Trophoblast cell (in vitro differentiated cells and primary cell): Measurements from ENCODE around the gene TMEM259.
A peak's percentile ranks its signal among the peaks of the same experiment; 100 is the strongest.

Source experiments
- DNase-seq, 2 donors: peaks; one replicate each; pipeline ENCODE4 v3.0.0-alpha.2; 2016
- H2AFZ ChIP-seq: 2 replicates; pipeline ENCODE4 v1.6.1; 2013; ENCODE audit warnings: low read length, moderate library complexity, mild to moderate bottlenecking; ENCODE audit not compliant: insufficient read depth, poor library complexity
- H2AK5ac ChIP-seq: 2 replicates; pipeline ENCODE4 v1.6.1; 2013; ENCODE audit warnings: mild to moderate bottlenecking, low read length
- H2BK120ac ChIP-seq: 2 replicates; pipeline ENCODE4 v1.6.1; 2013; ENCODE audit warnings: low read length, mild to moderate bottlenecking, moderate library complexity; ENCODE audit not compliant: insufficient read depth, poor library complexity
- H2BK12ac ChIP-seq: 2 replicates; pipeline ENCODE4 v1.6.1; 2013; ENCODE audit warnings: mild to moderate bottlenecking, low read length, moderate library complexity
- H2BK5ac ChIP-seq: 2 replicates; pipeline ENCODE4 v1.6.1; 2013; ENCODE audit warnings: low read length, low read depth, moderate library complexity, mild to moderate bottlenecking; ENCODE audit not compliant: poor library complexity
- H3K14ac ChIP-seq: 2 replicates; pipeline ENCODE4 v1.6.1; 2013; ENCODE audit warnings: mild to moderate bottlenecking, low read length
- H3K18ac ChIP-seq: 2 replicates; pipeline ENCODE4 v1.6.1; 2013; ENCODE audit warnings: mild to moderate bottlenecking, low read length
- H3K23ac ChIP-seq: 2 replicates; pipeline ENCODE4 v1.6.1; 2013; ENCODE audit warnings: low read length
- H3K27ac ChIP-seq: 2 replicates; pipeline ENCODE4 v1.5.1; 2013; ENCODE audit warnings: low read depth, mild to moderate bottlenecking, inconsistent platforms, low read length, moderate library complexity
- H3K27me3 ChIP-seq: 2 replicates; pipeline ENCODE4 v1.6.1; 2013; ENCODE audit warnings: inconsistent platforms, mild to moderate bottlenecking, low read length, moderate library complexity; ENCODE audit not compliant: insufficient read depth
- H3K36me3 ChIP-seq, 2 experiments: 1 replicate in 1 of 2; 2 replicates in 1 of 2; pipeline ENCODE4 v1.6.1; 2013; ENCODE audit warnings: low read length in 2 of 2, mild to moderate bottlenecking in 2 of 2, moderate library complexity in 1 of 2; ENCODE audit not compliant: insufficient read depth in 2 of 2, control insufficient read depth in 1 of 2
- H3K4ac ChIP-seq: 2 replicates; pipeline ENCODE4 v1.6.1; 2013; ENCODE audit warnings: low read depth, mild to moderate bottlenecking, low read length, moderate library complexity
- H3K4me1 ChIP-seq, 2 experiments: 1 replicate in 1 of 2; 2 replicates in 1 of 2; pipeline ENCODE4 v1.6.1; 2013; ENCODE audit warnings: low read length in 2 of 2, mild to moderate bottlenecking in 2 of 2, moderate library complexity in 1 of 2; ENCODE audit not compliant: insufficient read depth in 2 of 2, control insufficient read depth in 1 of 2
- H3K4me2 ChIP-seq: 2 replicates; pipeline ENCODE4 v1.6.1; 2013; ENCODE audit warnings: inconsistent platforms, mild to moderate bottlenecking, low read length, moderate library complexity
- H3K4me3 ChIP-seq: 2 replicates; pipeline ENCODE4 v1.5.1; 2013; ENCODE audit warnings: mild to moderate bottlenecking, low read depth, low read length, inconsistent platforms
- H3K79me1 ChIP-seq: one replicate; pipeline ENCODE4 v1.6.1; 2013; ENCODE audit warnings: low read length
- H3K79me2 ChIP-seq: 2 replicates; pipeline ENCODE4 v1.6.1; 2013; ENCODE audit warnings: low read length, mild to moderate bottlenecking; ENCODE audit not compliant: control insufficient read depth, insufficient read depth, poor library complexity
- H3K9ac ChIP-seq: 2 replicates; pipeline ENCODE4 v1.6.1; 2013; ENCODE audit warnings: mild to moderate bottlenecking, low read length
- H3K9me3 ChIP-seq: 2 replicates; pipeline ENCODE4 v1.6.1; 2013; ENCODE audit warnings: low read depth, mild to moderate bottlenecking, control low read depth, inconsistent platforms, low read length; ENCODE audit not compliant: insufficient read depth
- H4K12ac ChIP-seq: 2 replicates; pipeline ENCODE4 v1.6.1; 2013; ENCODE audit warnings: low read depth, mild to moderate bottlenecking, low read length, moderate library complexity
- H4K8ac ChIP-seq: 2 replicates; pipeline ENCODE4 v1.6.1; 2013; ENCODE audit warnings: low read depth, mild to moderate bottlenecking, low read length, moderate library complexity
- H4K91ac ChIP-seq: one replicate; pipeline ENCODE4 v1.6.1; 2013; ENCODE audit warnings: low read depth, mild to moderate bottlenecking, low read length, moderate library complexity
- WGBS: extraction: QIAGEN DNeasy Blood & Tissue Kit; methylation state at CpG from one replicate; pipeline ENCODE4 v1.1.7; 2013; ENCODE audit warnings: missing lambda C conversion rate; ENCODE audit not compliant: insufficient read length, insufficient coverage; ENCODE audit errors: extremely low coverage; 5-methylcytosine and 5-hydroxymethylcytosine counted together

Gene TMEM259

GRCh38 chr19:994516-994915 is 26.4 kb downstream of the TMEM259 start:
- H2AK5ac ChIP-seq, result no peak overlapping the region
- no peak overlapping the region for H4K91ac ChIP-seq
- H2BK5ac ChIP-seq, result no peak overlapping the region
- no peak overlapping the region for H4K12ac ChIP-seq
- no peak overlapping the region for H3K4me3 ChIP-seq
- H3K79me2 ChIP-seq, result no peaks in the 10 kb centered on the region
- no peak overlapping the region for H3K9ac ChIP-seq
- H3K4me1 ChIP-seq, result peaks cover 23 to 26% of the 10 kb centered on the region in 2 experiments
- H3K14ac ChIP-seq, result no peak overlapping the region
- no peaks in the 10 kb centered on the region for H3K27me3 ChIP-seq
- DNase-seq, result no peak
- H3K79me1 ChIP-seq, result peaks cover 9% of the 10 kb centered on the region
- H3K4me2 ChIP-seq, result no peak overlapping the region
- no peak overlapping the region for H3K23ac ChIP-seq
- H2BK12ac ChIP-seq, result no peak overlapping the region
- H3K18ac ChIP-seq, result no peak overlapping the region
- peaks cover 40 to 42% of the 10 kb centered on the region in 2 experiments for H3K36me3 ChIP-seq
- no peak overlapping the region for H4K8ac ChIP-seq
- H2BK120ac ChIP-seq, result no peak overlapping the region
- no CpG with 5 or more reads among the region's 18 CpGs for WGBS
- no peak overlapping the region for H3K4ac ChIP-seq
- H2AFZ ChIP-seq, result no peak overlapping the region
- peaks cover 7% of the 10 kb centered on the region for H3K9me3 ChIP-seq
- H3K27ac ChIP-seq, result no peak overlapping the region

DNA sequence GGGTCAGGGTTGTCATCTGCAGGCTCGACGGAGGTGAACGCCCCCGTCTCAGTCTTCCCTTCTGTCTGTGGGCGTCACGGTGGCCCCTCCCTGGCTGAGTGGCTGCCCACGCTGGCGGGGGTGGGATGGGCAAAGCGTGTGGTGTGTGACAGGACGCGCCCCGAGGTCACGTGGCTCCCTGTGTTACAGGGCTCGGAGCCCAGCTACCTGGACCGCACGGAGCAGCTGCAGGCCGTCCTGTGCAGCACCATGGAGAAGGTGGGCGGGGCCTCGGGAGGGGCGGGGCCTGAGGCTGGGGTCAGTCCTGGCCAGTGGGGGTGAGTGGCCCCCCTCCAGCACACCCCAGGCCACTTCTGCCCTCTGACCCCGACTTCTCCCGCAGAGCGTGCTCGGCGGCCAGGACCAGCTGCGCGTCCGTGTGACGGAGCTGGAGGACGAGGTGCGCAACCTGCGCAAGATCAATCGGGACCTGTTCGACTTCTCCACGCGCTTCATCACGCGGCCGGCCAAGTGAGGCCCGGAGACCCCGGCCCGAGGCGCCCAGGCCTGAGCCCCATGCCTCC is 27.0 kb downstream of the TMEM259 start:
- H2BK12ac ChIP-seq, result peak overlapping the region; percentile 30
- no peak overlapping the region for H2AFZ ChIP-seq
- H3K14ac ChIP-seq, result peak overlapping the region; percentile 39
- H4K12ac ChIP-seq, result no peak overlapping the region
- H4K91ac ChIP-seq, result peak overlapping the region; percentile 45
- peak overlapping the region; percentile 62 for H3K18ac ChIP-seq
- H3K4me3 ChIP-seq, result no peak overlapping the region
- H3K79me2 ChIP-seq, result no peaks in the 10 kb centered on the region
- no peak overlapping the region for H3K23ac ChIP-seq
- H2BK120ac ChIP-seq, result peak overlapping the region; percentile 28
- H3K79me1 ChIP-seq, result peaks cover 9% of the 10 kb centered on the region
- peak overlapping the region; percentile 1 for H4K8ac ChIP-seq
- no peak for DNase-seq
- H3K4ac ChIP-seq, result peak overlapping the region; percentile 36
- H3K4me2 ChIP-seq, result no peak overlapping the region
- no peak overlapping the region for H2BK5ac ChIP-seq
- peaks cover 42 to 47% of the 10 kb centered on the region in 2 experiments for H3K36me3 ChIP-seq
- peak overlapping the region; percentile 20 for H3K27ac ChIP-seq
- H3K27me3 ChIP-seq, result no peaks in the 10 kb centered on the region
- peak overlapping the region; percentile 73 for H2AK5ac ChIP-seq
- peaks cover 23 to 26% of the 10 kb centered on the region in 2 experiments for H3K4me1 ChIP-seq
- no peak overlapping the region for H3K9ac ChIP-seq
- peaks cover 5% of the 10 kb centered on the region for H3K9me3 ChIP-seq
- WGBS, result no CpG with 5 or more reads among the region's 43 CpGs

- Histone ChIP-seq H3K4me3 (no peak overlapping the region), H2BK120ac (peak overlapping the region; percentile 64), H4K91ac (peak overlapping the region; percentile 72), H2BK5ac (peak overlapping the region; percentile 26), H3K27ac (peak overlapping the region; percentile 20), H3K4me2 (no peak overlapping the region), H3K9me3 (peaks cover 5% of the 10 kb centered on the region), H3K27me3 (no peaks in the 10 kb centered on the region), H4K12ac (no peak overlapping the region), H3K4me1 (peaks cover 23 to 26% of the 10 kb centered on the region in 2 experiments), H3K36me3 (peaks cover 46 to 51% of the 10 kb centered on the region in 2 experiments), H3K79me2 (no peaks in the 10 kb centered on the region), H3K9ac (no peak overlapping the region), H2BK12ac (peak overlapping the region; percentile 71), H3K23ac (no peak overlapping the region), H3K18ac (peak overlapping the region; percentile 16), H2AFZ (no peak overlapping the region), H3K4ac (no peak overlapping the region), H2AK5ac (peak overlapping the region; percentile 13), H3K14ac (peak overlapping the region; percentile 23), H3K79me1 (peaks cover 9% of the 10 kb centered on the region), H4K8ac (peak overlapping the region; percentile 1)
- WGBS, result no CpG with 5 or more reads among the region's 17 CpGs
- peak; percentile 82 for DNase-seq
Observed at GRCh38 chr19:993361-993830, 27.5 kb downstream of the TMEM259 start.

GRCh38 chr19:992670-993055 is 28.3 kb downstream of the TMEM259 start:
- H3K9me3 ChIP-seq, result peaks cover 5% of the 10 kb centered on the region
- H2BK12ac ChIP-seq, result peak overlapping the region; percentile 71
- no CpG with 5 or more reads among the region's 13 CpGs for WGBS
- H3K4me1 ChIP-seq, result peaks cover 23 to 26% of the 10 kb centered on the region in 2 experiments
- H4K12ac ChIP-seq, result peak overlapping the region; percentile 7
- H3K23ac ChIP-seq, result no peak overlapping the region
- no peaks in the 10 kb centered on the region for H3K27me3 ChIP-seq
- H3K27ac ChIP-seq, result peak overlapping the region; percentile 20
- H2BK5ac ChIP-seq, result peak overlapping the region; percentile 26
- no peak overlapping the region for H2AK5ac ChIP-seq
- H3K4ac ChIP-seq, result no peak overlapping the region
- H3K4me2 ChIP-seq, result no peak overlapping the region
- H3K79me1 ChIP-seq, result peaks cover 9% of the 10 kb centered on the region
- peak overlapping the region; percentile 73 for H3K14ac ChIP-seq
- H2AFZ ChIP-seq, result peak overlapping the region; percentile 21
- peak overlapping the region; percentile 16 for H3K18ac ChIP-seq
- peaks cover 51 to 56% of the 10 kb centered on the region in 2 experiments for H3K36me3 ChIP-seq
- no peak overlapping the region for H3K9ac ChIP-seq
- no peak for DNase-seq
- H4K8ac ChIP-seq, result peak overlapping the region; percentile 51
- H4K91ac ChIP-seq, result peak overlapping the region; percentile 72
- H3K79me2 ChIP-seq, result no peaks in the 10 kb centered on the region
- H3K4me3 ChIP-seq, result no peak overlapping the region
- H2BK120ac ChIP-seq, result peak overlapping the region; percentile 64
